Measurements from ENCODE around the gene CRYBG3.

Gene CRYBG3

GRCh38 chr3:97860364-97860763, 38.6 kb downstream of the CRYBG3 start:
- TF ChIP-seq CTCF (IDR thresholded peaks at IDR 0.05; ENCODE audit: low read depth, low read length): no peak
- no peak for DNase-seq (ENCODE audit: extremely low read depth, low read depth)

GRCh38 chr3:97862582-97862981, 40.8 kb downstream of the CRYBG3 start:
- no peak for TF ChIP-seq CTCF (IDR thresholded peaks at IDR 0.05; ENCODE audit: low read depth, low read length)
- no peak for DNase-seq (ENCODE audit: extremely low read depth, low read depth)

GRCh38 chr3:97863031-97863430, 41.2 kb downstream of the CRYBG3 start:
- TF ChIP-seq CTCF (IDR thresholded peaks at IDR 0.05; ENCODE audit: low read depth, low read length): no peak
- DNase-seq (ENCODE audit: extremely low read depth, low read depth): no peak

- TF ChIP-seq CTCF (IDR thresholded peaks at IDR 0.05; ENCODE audit: low read depth, low read length): no peak
- no peak for DNase-seq (ENCODE audit: extremely low read depth, low read depth)
Observed at GRCh38 chr3:97863775-97864174, 42.0 kb downstream of the CRYBG3 start.

GRCh38 chr3:97871186-97871585, 49.4 kb downstream of the CRYBG3 start:
- DNase-seq (ENCODE audit: extremely low read depth, low read depth): peak; percentile 36
- TF ChIP-seq CTCF (IDR thresholded peaks at IDR 0.05; ENCODE audit: low read depth, low read length): no peak

GRCh38 chr3:97871801-97872524, 50.2 kb downstream of the CRYBG3 start:
- no peak for TF ChIP-seq CTCF (IDR thresholded peaks at IDR 0.05; ENCODE audit: low read depth, low read length)
- peak; percentile 60 for DNase-seq (ENCODE audit: extremely low read depth, low read depth)

- TF ChIP-seq CTCF (IDR thresholded peaks at IDR 0.05; ENCODE audit: low read depth, low read length): no peak
Observed at GRCh38 chr3:97872525-97873042, 50.8 kb downstream of the CRYBG3 start.

More at GRCh38 chr3:97872525-97873042, 50.8 kb downstream of the CRYBG3 start:
- DNase-seq (ENCODE audit: extremely low read depth, low read depth): no peak

Data from AG09319 (cell line).